HUES6 (cell line): Measurements from ENCODE around the gene INO80E.

Experiments used
- H3K27ac ChIP-seq: 2 replicates; pipeline ENCODE4 v1.7.0; 2013; ENCODE audit warnings: low read depth, mild to moderate bottlenecking, low read length, inconsistent platforms
- H3K27me3 ChIP-seq: 2 replicates; pipeline ENCODE4 v1.6.1; 2013; ENCODE audit warnings: low read length; ENCODE audit not compliant: control insufficient read depth, insufficient read depth
- H3K36me3 ChIP-seq: 2 replicates; pipeline ENCODE4 v1.6.1; 2013; ENCODE audit warnings: low read length; ENCODE audit not compliant: control insufficient read depth, insufficient read depth
- H3K4me1 ChIP-seq: 2 replicates; pipeline ENCODE4 v1.6.1; 2013; ENCODE audit warnings: low read length; ENCODE audit not compliant: control insufficient read depth, insufficient read depth
- H3K4me3 ChIP-seq: 2 replicates; pipeline ENCODE4 v1.5.1; 2013; ENCODE audit warnings: low read depth, low read length
- H3K9ac ChIP-seq: one replicate; pipeline ENCODE4 v1.6.1; 2013; ENCODE audit warnings: mild to moderate bottlenecking, low read length
- H3K9me3 ChIP-seq: 2 replicates; pipeline ENCODE4 v1.6.1; 2013; ENCODE audit warnings: low read depth, low read length; ENCODE audit not compliant: control insufficient read depth, insufficient read depth

The INO80E gene

GRCh38 chr16:29993903-29994599, 2.0 kb upstream of the INO80E start:
- Histone ChIP-seq H3K9ac (no peak overlapping the region), H3K27ac (no peak overlapping the region), H3K36me3 (peaks cover 51% of the 10 kb centered on the region), H3K9me3 (no peaks in the 10 kb centered on the region), H3K27me3 (no peaks in the 10 kb centered on the region), H3K4me1 (no peaks in the 10 kb centered on the region), H3K4me3 (peak overlapping the region; percentile 87; the same call in 1 of the 2 replicates)

DNA sequence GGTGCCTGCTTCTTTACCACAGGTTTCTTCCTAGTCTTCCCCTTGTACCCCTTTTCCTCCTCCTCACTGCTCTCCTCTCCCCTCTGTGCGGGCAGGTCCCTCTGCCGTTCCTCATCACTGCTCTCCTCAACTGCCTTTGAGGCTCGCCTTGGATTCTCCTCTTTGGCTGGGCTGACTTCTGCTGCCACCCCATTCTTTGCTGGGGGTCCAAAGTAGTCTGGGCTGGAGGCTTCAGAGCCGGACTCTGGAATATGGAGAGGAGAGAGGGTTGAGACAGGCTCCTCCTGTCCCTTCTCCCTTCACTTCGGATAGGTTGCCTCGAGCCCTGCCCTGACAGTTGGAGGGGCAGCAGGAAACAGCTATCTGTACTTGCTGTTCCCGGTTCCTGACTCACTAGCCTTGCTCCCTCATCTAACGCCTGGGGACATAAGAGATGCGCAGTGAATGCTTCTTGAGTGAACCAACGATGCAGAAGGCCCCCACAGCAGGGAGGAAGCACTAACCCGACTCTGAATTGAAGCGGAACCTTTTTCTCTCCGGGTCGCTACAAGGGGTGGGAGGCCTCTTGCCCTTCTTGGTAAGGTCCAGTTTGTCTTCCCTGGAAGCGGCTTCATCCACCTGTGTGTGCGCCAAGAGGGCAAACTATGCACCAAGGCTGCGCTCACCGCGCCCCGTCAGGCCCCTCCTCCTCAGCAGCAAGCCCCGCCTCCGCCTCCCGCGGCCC, 1.3 kb upstream of the INO80E start:
- Histone ChIP-seq H3K36me3 (peaks cover 49% of the 10 kb centered on the region), H3K9me3 (no peaks in the 10 kb centered on the region)

DNA sequence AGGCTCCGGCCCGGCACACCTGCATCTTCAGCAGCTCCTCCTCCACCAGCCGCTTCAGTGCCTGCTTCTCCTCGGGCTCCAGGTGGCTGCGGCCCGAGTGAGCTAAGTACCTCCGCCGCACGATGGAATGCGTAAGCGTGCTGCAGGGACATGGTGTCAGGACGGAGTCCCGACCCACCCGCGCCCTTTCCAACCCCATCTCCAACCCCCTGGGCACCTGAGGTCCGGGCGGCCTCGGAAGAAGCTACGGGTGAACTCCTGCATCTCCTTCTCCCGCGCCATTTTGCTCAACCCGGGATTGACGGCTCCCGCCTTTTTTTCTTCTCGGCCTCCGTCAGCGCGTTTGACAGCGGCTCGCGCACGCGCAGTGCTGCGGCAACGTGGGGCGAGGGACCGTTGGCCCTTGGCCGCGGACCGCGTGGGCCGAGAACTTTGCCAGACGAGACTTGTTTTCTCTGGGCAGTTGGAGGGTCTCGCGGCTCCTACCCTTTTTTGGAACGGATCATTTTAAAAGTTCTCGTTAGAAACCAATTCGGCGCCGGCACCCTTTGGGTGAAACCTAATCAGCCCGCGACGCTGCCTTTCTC, 624 bp upstream of the INO80E start, which contains the start of gene HIRIP3:
TSS of gene HIRIP3 (minus strand) at position 294 of the 587 bp plus-strand sequence. CDS start at position 282, 12 bp downstream.
- Histone ChIP-seq H3K9me3 (no peaks in the 10 kb centered on the region), H3K27me3 (no peaks in the 10 kb centered on the region), H3K36me3 (peaks cover 45% of the 10 kb centered on the region), H3K4me1 (no peaks in the 10 kb centered on the region), H3K27ac (peak within 1 kb of the TSS; percentile 95), H3K4me3 (peak within 1 kb of the TSS; percentile 87), H3K9ac (peak within 1 kb of the TSS; percentile 97)

More for the DNA sequence above, 1.3 kb upstream of the INO80E start:
- H3K9ac ChIP-seq = peak overlapping the region; percentile 97
- peak overlapping the region; percentile 87 for H3K4me3 ChIP-seq
- no peaks in the 10 kb centered on the region for H3K27me3 ChIP-seq
- peak overlapping the region; percentile 95; the same call in 1 of the 2 replicates for H3K27ac ChIP-seq
- H3K4me1 ChIP-seq = no peaks in the 10 kb centered on the region

DNA sequence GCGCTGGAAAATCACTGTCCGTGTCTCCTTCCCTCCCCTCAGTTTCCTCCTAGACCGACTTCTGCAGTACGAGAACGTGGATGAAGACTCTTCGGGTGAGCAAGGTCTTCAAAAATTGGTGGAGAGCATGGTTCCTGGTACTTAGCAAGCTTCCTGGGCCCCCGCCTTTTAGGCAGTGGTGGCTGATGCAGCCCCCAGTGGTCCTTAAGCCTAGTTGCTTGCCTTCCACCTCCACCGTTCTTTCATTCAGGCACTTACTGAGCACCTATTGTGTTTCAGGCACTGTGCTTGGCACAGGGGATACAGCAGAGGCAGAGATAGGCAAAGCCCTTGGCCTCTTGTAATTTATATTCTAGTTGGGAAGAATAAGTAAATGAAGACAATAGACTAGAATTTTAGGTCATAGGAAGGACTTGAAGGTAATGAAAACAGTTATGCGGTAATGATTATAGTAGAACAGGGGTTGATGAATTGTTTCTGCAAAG, 767 bp downstream of the INO80E start:
- Histone ChIP-seq H3K9ac (peak overlapping the region; percentile 74), H3K9me3 (no peaks in the 10 kb centered on the region), H3K27me3 (no peaks in the 10 kb centered on the region), H3K4me3 (peak overlapping the region; percentile 87), H3K4me1 (no peaks in the 10 kb centered on the region), H3K27ac (no peak overlapping the region), H3K36me3 (peaks cover 34% of the 10 kb centered on the region)

DNA sequence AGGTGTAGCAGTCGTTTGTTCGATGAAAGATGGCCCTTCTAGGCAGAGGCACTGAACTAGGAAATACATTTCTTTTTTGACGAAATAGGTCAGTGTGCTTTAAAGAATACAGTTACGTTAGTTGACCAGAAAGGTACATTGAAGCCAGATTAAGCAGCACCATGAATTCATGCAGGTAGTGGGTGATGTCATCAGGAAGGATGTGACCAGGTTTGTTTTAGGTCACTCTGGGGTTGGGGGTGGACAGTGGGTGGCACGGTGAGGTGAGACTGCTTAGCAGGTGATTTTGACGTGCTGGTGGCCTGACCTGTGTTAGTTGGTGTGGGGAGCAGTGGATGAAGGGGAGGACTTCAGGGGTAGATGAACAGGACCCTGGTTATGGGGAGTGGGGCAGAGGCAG, 3.6 kb downstream of the INO80E start:
- Histone ChIP-seq H3K36me3 (peaks cover 31% of the 10 kb centered on the region), H3K27ac (no peak overlapping the region), H3K27me3 (no peaks in the 10 kb centered on the region), H3K4me3 (no peak overlapping the region), H3K4me1 (no peaks in the 10 kb centered on the region), H3K9me3 (no peaks in the 10 kb centered on the region), H3K9ac (no peak overlapping the region)

GRCh38 chr16:30000735-30001631, 4.9 kb downstream of the INO80E start:
- H3K9ac ChIP-seq = no peak overlapping the region
- no peak overlapping the region for H3K27ac ChIP-seq
- no peaks in the 10 kb centered on the region for H3K27me3 ChIP-seq
- H3K4me1 ChIP-seq = no peaks in the 10 kb centered on the region
- peaks cover 35% of the 10 kb centered on the region for H3K36me3 ChIP-seq
- no peak overlapping the region for H3K4me3 ChIP-seq
- H3K9me3 ChIP-seq = no peaks in the 10 kb centered on the region

DNA sequence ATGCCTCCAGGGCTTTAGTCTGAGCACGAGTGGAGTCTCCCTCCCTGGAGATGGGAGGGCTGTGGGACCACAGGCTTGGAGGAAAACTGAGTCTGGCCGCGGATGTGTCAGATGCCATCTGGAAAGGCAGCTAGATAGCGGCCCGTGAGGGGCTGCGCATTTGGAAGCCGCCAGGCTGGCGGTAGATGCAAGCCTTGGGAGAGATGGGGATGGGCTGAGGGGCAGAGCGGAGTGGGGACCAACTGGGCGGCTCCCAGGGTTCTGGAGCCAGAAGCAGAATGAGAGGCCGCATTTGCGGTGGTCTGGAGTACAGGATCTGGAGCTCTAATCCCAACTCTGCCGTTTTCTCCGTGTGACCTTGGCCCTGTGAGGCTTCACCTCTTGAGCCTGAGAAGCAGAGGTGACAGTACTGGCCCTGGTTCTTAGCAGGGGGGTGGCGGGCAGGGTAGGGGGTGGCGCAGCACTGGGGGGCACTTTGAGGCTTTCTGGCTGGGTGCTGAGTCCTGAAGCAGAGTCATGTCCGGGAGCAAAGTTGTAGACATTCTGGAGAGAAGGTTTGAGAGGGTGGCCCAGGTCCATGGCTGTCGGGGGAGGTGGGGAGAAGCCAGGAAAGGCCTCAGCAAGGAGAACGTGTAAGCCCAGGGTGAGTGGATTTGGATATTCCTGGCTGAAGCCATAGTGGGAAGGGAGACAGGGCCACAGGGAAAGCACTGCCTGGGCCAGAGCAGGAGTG, 6.7 kb downstream of the INO80E start:
- no peak overlapping the region for H3K27ac ChIP-seq
- no peak overlapping the region for H3K9ac ChIP-seq
- no peaks in the 10 kb centered on the region for H3K27me3 ChIP-seq
- H3K4me3 ChIP-seq = no peak overlapping the region
- no peaks in the 10 kb centered on the region for H3K9me3 ChIP-seq
- no peaks in the 10 kb centered on the region for H3K4me1 ChIP-seq
- H3K36me3 ChIP-seq = peaks cover 40% of the 10 kb centered on the region

DNA sequence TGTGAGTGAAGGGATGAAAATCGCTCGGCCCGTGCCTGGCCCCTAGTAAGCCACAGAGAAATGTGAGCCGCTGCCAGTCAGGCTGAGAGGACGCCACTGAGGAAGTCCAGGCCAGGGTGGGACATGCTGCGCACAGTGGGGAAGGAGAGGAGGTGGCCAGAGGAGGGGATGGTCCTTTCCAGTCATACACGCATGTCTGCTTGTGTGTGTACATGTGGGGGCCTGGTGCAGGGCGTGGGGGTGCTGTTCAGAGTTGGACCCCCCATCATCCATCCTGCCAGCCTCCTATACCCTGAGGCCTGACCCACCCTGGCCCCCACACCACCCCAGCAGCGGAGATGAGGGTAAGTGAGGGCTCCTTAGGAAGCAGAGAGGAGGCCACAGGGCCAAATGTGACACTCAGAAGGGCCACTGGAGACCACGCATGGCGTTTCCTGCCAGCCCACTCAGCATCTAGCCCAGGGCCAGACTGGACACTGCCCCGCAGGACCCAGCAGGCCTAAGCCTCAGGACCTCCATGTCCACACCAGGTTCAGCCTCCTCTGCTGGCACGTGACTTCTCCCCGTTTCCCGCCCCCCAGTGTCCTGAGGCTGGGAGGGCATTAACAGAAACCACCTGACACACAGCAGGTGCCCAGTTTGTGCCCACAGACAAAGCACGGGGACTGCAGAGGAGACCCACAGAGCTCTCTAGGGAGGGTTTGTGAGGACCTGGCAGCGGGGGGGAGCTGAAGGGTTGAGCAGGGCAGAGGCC, 7.8 kb downstream of the INO80E start:
- no peak overlapping the region for H3K27ac ChIP-seq
- peaks cover 39% of the 10 kb centered on the region for H3K36me3 ChIP-seq
- no peaks in the 10 kb centered on the region for H3K4me1 ChIP-seq
- peaks cover 2% of the 10 kb centered on the region; the same call in 1 of the 2 replicates for H3K27me3 ChIP-seq
- no peak overlapping the region for H3K9ac ChIP-seq
- H3K9me3 ChIP-seq = no peaks in the 10 kb centered on the region
- no peak overlapping the region for H3K4me3 ChIP-seq

DNA sequence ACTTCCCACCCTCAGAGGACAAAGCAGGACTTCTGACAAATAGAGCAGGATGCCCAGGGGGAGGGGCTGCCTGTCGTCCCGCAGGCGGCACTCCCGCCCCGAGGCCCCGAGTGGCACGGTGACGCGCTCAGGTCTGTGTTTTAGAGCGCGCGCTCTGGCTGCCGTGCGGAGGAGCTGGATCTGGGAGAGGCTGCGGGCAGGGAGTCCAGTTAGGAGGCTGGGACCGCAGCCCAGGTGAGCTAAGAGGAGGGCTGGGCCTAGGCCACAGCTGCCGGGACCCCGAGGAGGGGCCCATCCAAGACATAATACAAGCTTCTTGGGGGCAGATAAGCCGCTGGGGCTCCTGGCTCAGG, 8.4 kb downstream of the INO80E start:
- Histone ChIP-seq H3K9me3 (no peaks in the 10 kb centered on the region), H3K4me3 (no peak overlapping the region), H3K27ac (no peak overlapping the region), H3K9ac (no peak overlapping the region), H3K4me1 (no peaks in the 10 kb centered on the region), H3K36me3 (peaks cover 36% of the 10 kb centered on the region), H3K27me3 (peaks cover 8% of the 10 kb centered on the region)
